HG02852 (cell line): ENCODE measurements around the gene STRA8.

ENCODE experiments used
- ATAC-seq: cut with Tn5 transposase; IDR thresholded peaks from one replicate; pipeline ENCODE4 v1.9.1; 2021; ENCODE audit warnings: mild to moderate bottlenecking, moderate library complexity; ENCODE audit not compliant: unreplicated experiment

The STRA8 gene

GRCh38 chr7:135233570-135233969, at the start of gene STRA8:
TSS of gene STRA8 (plus strand) at chr7:135233838. CDS start at chr7:135240525, 6,687 bp downstream.
- no peak for ATAC-seq

- no peak for ATAC-seq
These were observed 49.3 kb upstream of the STRA8 start for GRCh38 chr7:135184254-135184841.

GRCh38 chr7:135185471-135186260, 48.0 kb upstream of the STRA8 start:
- no peak for ATAC-seq

GRCh38 chr7:135186261-135186540, 47.4 kb upstream of the STRA8 start:
- ATAC-seq: no peak

GRCh38 chr7:135186841-135187253, 46.8 kb upstream of the STRA8 start:
- ATAC-seq: peak; percentile 66

GRCh38 chr7:135188298-135188984, 45.2 kb upstream of the STRA8 start:
- ATAC-seq: peak; percentile 47

- no peak for ATAC-seq
These were observed 44.4 kb upstream of the STRA8 start for GRCh38 chr7:135189221-135189662.

GRCh38 chr7:135189961-135190360, 43.7 kb upstream of the STRA8 start:
- ATAC-seq: no peak

- no peak for ATAC-seq
These were observed 42.9 kb upstream of the STRA8 start for GRCh38 chr7:135190703-135191102.

GRCh38 chr7:135192914-135193536, 40.6 kb upstream of the STRA8 start:
- ATAC-seq: no peak

GRCh38 chr7:135193615-135194081, 40.0 kb upstream of the STRA8 start:
- no peak for ATAC-seq

- no peak for ATAC-seq
These were observed 39.0 kb upstream of the STRA8 start for GRCh38 chr7:135194494-135195095.

GRCh38 chr7:135195156-135195555, 38.5 kb upstream of the STRA8 start:
- no peak for ATAC-seq

- no peak for ATAC-seq
These were observed 37.5 kb upstream of the STRA8 start for GRCh38 chr7:135195968-135196629.

GRCh38 chr7:135197343-135197742, 36.3 kb upstream of the STRA8 start:
- ATAC-seq: no peak

- no peak for ATAC-seq
These were observed 35.6 kb upstream of the STRA8 start for GRCh38 chr7:135197906-135198655.

- no peak for ATAC-seq
These were observed 34.2 kb upstream of the STRA8 start for GRCh38 chr7:135199439-135199838.

- ATAC-seq: no peak
These were observed 32.8 kb upstream of the STRA8 start for GRCh38 chr7:135200821-135201331.

- ATAC-seq: no peak
These were observed 32.3 kb upstream of the STRA8 start for GRCh38 chr7:135201350-135201749.

GRCh38 chr7:135204341-135204749, 29.3 kb upstream of the STRA8 start:
- no peak for ATAC-seq
